Tibial nerve (tissue), 4 donors: ENCODE measurements around the gene IBTK.

Source experiments
- CTCF ChIP-seq, 5 experiments: fragments of 200-600 bp in 3 of 5; fragments of 450-650 bp in 2 of 5; sonication (generic) in 3 of 5; IDR thresholded peaks; one replicate each; pipeline ENCODE4 v1.5.1; 2016 to 2019; ENCODE audit warnings: antibody characterized with exemption in 5 of 5, mild to moderate bottlenecking in 3 of 5, moderate library complexity in 2 of 5
- EP300 ChIP-seq, 2 donors: sonication (generic); formaldehyde crosslinking; IDR thresholded peaks; one replicate each; pipeline ENCODE4 v1.6.1; 2017; ENCODE audit warnings: antibody characterized with exemption in 2 of 2, mild to moderate bottlenecking in 1 of 2
- POLR2A ChIP-seq, 2 donors: fragments of 450-650 bp; IDR thresholded peaks; one replicate each; pipeline ENCODE4 v1.6.1; 2017; ENCODE audit warnings: antibody characterized with exemption in 2 of 2, mild to moderate bottlenecking in 2 of 2, moderate library complexity in 2 of 2

- TF ChIP-seq EP300 (IDR thresholded peaks at IDR 0.05) (no peak), CTCF (IDR thresholded peaks at IDR 0.05) (no peak), POLR2A (IDR thresholded peaks at IDR 0.05) (no peak)
Observed at GRCh38 chr6:82220167-82220566, 27.4 kb downstream of the IBTK start.
